Activated CD4-positive, alpha-beta T cell treated with anti-CD3 and anti-CD28 coated beads for 24 hours (primary cell): ENCODE results near the gene ZNF132.
"Not testable (repeated sequence)": the region's sequence is repeated elsewhere in the genome, so short reads cannot be mapped to it uniquely, and the experiment has no call there.

Source experiments
- DNase-seq, 2 donors: peaks; one replicate each; pipeline ENCODE4 v3.0.0-alpha.2; 2020; ENCODE audit warnings: low read depth in 2 of 2

Gene ZNF132

GRCh38 chr19:58406818-58407657, 32.9 kb downstream of the ZNF132 start:
- no peak for DNase-seq

GRCh38 chr19:58403920-58404478, 36.0 kb downstream of the ZNF132 start:
- not testable (repeated sequence) for DNase-seq

- no peak for DNase-seq
Observed at GRCh38 chr19:58401840-58402421, 38.0 kb downstream of the ZNF132 start.

GRCh38 chr19:58400916-58401839, 38.8 kb downstream of the ZNF132 start:
- peak; percentile 98 for DNase-seq

GRCh38 chr19:58400316-58400915, 39.5 kb downstream of the ZNF132 start:
- no peak for DNase-seq

- no peak for DNase-seq
Observed at GRCh38 chr19:58399903-58400302, 40.0 kb downstream of the ZNF132 start.

- DNase-seq, result no peak
Observed at GRCh38 chr19:58398545-58398944, 41.4 kb downstream of the ZNF132 start.

GRCh38 chr19:58398087-58398486, 41.9 kb downstream of the ZNF132 start:
- DNase-seq, result no peak

GRCh38 chr19:58397533-58398037, 42.4 kb downstream of the ZNF132 start:
- no peak for DNase-seq

- DNase-seq, result no peak
Observed at GRCh38 chr19:58396691-58397532, 43.0 kb downstream of the ZNF132 start.

- no peak for DNase-seq
Observed at GRCh38 chr19:58395979-58396627, 43.9 kb downstream of the ZNF132 start.

- no peak for DNase-seq
Observed at GRCh38 chr19:58395220-58395978, 44.6 kb downstream of the ZNF132 start, which contains the start of gene RNF225. Gene RNF225 (plus strand): TSS chr19:58395656. CDS start chr19:58396090, 434 bp downstream.

GRCh38 chr19:58394821-58395219, 45.1 kb downstream of the ZNF132 start:
- no peak for DNase-seq

- no peak for DNase-seq
Observed at GRCh38 chr19:58393725-58394033, 46.3 kb downstream of the ZNF132 start.

GRCh38 chr19:58392945-58393724, 46.8 kb downstream of the ZNF132 start:
- no peak for DNase-seq

GRCh38 chr19:58388175-58388526, 51.8 kb downstream of the ZNF132 start:
- DNase-seq, result no peak

- no peak for DNase-seq
Observed at GRCh38 chr19:58387338-58388174, 52.4 kb downstream of the ZNF132 start.
